Gastroesophageal sphincter (tissue), 4 donors: ENCODE results near the gene SNX9. TPM values are rescaled to one million over a fixed set of nuclear protein-coding genes. Genes with fewer than 3 reads are reported as not detected.

Experiments
- ATAC-seq: fragments of 150-250 bp; one replicate; pipeline ENCODE4 v1.9.1; 2016; ENCODE audit warnings: mild to moderate bottlenecking, moderate library complexity
- H3K27ac ChIP-seq, 4 donors: fragments of 200-600 bp; sonication (generic) in 3 of 4; 1 replicate in 3 of 4; 2 replicates in 1 of 4; pipeline ENCODE4 v1.5.1; 2016 to 2019
- H3K27me3 ChIP-seq: fragments of 200-600 bp; sonication (generic); one replicate; pipeline ENCODE4 v1.5.1; 2019
- H3K36me3 ChIP-seq, 2 donors: fragments of 200-600 bp; sonication (generic); one replicate each; pipeline ENCODE4 v1.5.1; 2019; ENCODE audit warnings: control low read depth in 1 of 2
- H3K4me1 ChIP-seq, 3 donors: fragments of 200-600 bp; sonication (generic); 1 replicate in 2 of 3; 2 replicates in 1 of 3; pipeline ENCODE4 v1.5.1; 2016 to 2019; ENCODE audit warnings: control low read depth in 2 of 3
- H3K4me3 ChIP-seq, 2 donors: fragments of 200-600 bp; sonication (generic); one replicate each; pipeline ENCODE4 v1.5.1; 2019; ENCODE audit warnings: mild to moderate bottlenecking in 1 of 2, moderate library complexity in 1 of 2
- H3K9me3 ChIP-seq, 3 donors: fragments of 200-600 bp; sonication (generic); one replicate each; pipeline ENCODE4 v1.5.1; 2017 to 2019; ENCODE audit warnings: control low read depth in 2 of 3
- EP300 ChIP-seq: sonication (generic); formaldehyde crosslinking; IDR thresholded peaks from one replicate; pipeline ENCODE4 v1.6.1; 2017; ENCODE audit warnings: antibody characterized with exemption, mild to moderate bottlenecking
- POLR2A ChIP-seq, 2 donors: fragments of 450-650 bp; IDR thresholded peaks; one replicate each; pipeline ENCODE4 v1.6.1; 2017; ENCODE audit warnings: antibody characterized with exemption in 2 of 2, mild to moderate bottlenecking in 2 of 2, moderate library complexity in 1 of 2
- POLR2AphosphoS5 ChIP-seq: sonication (generic); formaldehyde crosslinking; IDR thresholded peaks from one replicate; pipeline ENCODE4 v1.6.1; 2017; ENCODE audit warnings: antibody characterized with exemption
- WGBS, 2 donors: methylation state at CpG; one replicate each; pipeline ENCODE4 v1.1.5; 2018; ENCODE audit warnings: low coverage in 1 of 2; 5-methylcytosine and 5-hydroxymethylcytosine counted together
- total RNA-seq, 4 donors: library from RNA; depleted of rRNA; stranded (reverse); fragments of >200 nt; gene quantifications; one replicate each; pipeline ENCODE4 v1.1.0, GENCODE V29; 2016
- TF ChIP-seq, protein P1 (sequence below), 4 experiments: fragments of 200-600 bp in 2 of 4; fragments of 450-650 bp in 2 of 4; sonication (generic) in 1 of 4; IDR thresholded peaks; one replicate each; pipeline ENCODE4 v1.5.1; 2017 to 2019; ENCODE audit warnings: antibody characterized with exemption in 4 of 4, mild to moderate bottlenecking in 2 of 4, moderate library complexity in 2 of 4

SNX9 gene
- total RNA-seq, 4 donors from 2014 or later: 68.3 to 101 (median 85.0) TPM

DNA sequence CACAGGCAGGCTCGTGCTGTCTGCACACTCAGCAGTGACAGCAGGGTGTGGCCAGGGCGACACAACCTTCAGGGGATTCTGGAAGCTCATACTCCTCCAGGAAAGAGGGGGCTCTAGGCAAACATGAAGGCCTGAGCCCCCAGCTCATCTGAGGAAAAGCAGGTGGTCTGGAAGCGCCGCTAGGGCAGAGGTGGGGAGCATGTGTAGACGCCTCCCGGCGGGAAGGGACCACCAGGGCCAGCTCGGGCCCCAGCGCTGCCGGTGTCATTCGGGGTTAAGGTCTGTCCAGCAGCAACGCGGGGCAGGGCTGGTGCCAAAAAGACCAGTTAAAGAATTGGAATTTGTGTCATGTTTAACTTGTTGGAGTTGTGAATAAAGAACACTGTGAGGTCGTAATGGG is 119.3 kb downstream of the SNX9 start:
- Histone ChIP-seq H3K4me1 (no peaks in the 10 kb centered on the region), H3K4me3 (no peak overlapping the region), H3K9me3 (no peaks in the 10 kb centered on the region), H3K27me3 (no peaks in the 10 kb centered on the region), H3K27ac (no peak overlapping the region), H3K36me3 (peaks cover 3 to 94% of the 10 kb centered on the region in 2 donors)
- ATAC-seq: no peak
- WGBS, 2 donors: 45 to 84% methylated on average over 1 to 13 of the region's 14 CpGs
- TF ChIP-seq, protein P1, sequence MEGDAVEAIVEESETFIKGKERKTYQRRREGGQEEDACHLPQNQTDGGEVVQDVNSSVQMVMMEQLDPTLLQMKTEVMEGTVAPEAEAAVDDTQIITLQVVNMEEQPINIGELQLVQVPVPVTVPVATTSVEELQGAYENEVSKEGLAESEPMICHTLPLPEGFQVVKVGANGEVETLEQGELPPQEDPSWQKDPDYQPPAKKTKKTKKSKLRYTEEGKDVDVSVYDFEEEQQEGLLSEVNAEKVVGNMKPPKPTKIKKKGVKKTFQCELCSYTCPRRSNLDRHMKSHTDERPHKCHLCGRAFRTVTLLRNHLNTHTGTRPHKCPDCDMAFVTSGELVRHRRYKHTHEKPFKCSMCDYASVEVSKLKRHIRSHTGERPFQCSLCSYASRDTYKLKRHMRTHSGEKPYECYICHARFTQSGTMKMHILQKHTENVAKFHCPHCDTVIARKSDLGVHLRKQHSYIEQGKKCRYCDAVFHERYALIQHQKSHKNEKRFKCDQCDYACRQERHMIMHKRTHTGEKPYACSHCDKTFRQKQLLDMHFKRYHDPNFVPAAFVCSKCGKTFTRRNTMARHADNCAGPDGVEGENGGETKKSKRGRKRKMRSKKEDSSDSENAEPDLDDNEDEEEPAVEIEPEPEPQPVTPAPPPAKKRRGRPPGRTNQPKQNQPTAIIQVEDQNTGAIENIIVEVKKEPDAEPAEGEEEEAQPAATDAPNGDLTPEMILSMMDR (IDR thresholded peaks at IDR 0.05): no peak

DNA sequence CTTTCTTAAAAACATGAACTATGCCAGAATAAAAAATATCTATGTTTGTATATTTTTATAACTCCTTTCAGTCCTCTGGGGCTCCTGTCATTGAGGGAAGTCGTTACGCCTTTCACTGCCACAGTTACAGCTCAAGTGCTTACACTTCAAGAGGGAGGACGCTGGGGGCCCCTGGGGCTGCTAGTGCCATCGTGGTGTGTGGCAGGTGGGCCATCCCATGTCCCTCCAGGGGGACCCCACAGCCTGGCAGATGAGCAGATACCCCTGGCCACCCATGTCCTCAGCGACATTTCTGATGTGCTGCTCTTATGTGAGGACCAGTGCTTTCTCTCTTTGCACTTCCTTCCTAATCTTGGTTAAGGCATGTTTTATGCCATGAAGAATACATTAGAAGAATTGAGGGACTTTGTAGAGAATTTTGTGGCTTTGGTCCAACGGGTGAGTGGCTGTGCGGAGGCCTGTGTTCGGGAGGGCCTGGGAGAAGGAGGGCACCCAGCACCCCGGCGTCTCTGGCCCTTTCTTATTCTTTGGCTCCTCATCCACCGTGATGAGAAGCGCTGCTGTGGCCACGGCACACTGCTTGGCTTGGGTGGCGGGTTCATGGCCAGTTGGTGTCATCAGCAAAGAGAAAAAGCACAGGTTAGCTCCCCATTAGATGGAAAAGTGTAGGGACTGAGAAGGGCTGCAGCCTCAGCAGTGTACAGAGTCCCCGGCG is 120.4 kb downstream of the SNX9 start:
- Histone ChIP-seq H3K27ac (no peak overlapping the region), H3K27me3 (no peaks in the 10 kb centered on the region), H3K4me3 (no peak overlapping the region), H3K36me3 (peaks cover 3 to 84% of the 10 kb centered on the region in 2 donors), H3K9me3 (no peaks in the 10 kb centered on the region), H3K4me1 (no peaks in the 10 kb centered on the region)
- TF ChIP-seq EP300 (no peak), POLR2AphosphoS5 (no peak)
- TF ChIP-seq, protein P1 (IDR thresholded peaks at IDR 0.05): no peak
- ATAC-seq: no peak
- WGBS, 2 donors: 81 to 88% methylated on average over 4 to 9 of the region's 16 CpGs

DNA sequence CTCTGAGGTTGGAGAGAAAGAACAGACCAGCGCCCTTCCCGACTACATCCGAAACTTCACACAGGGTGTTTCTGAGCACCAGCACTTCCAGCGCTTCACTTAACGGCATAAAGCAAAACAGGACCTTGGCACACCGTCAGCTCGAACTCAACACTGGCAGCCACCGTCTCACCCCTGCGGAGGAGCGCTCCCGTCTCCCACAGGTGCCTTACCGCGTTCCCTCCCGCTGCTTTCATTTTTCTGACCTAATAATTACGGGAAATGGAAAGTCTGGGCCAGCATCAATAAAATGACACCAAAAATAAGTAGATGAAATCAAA is 120.9 kb downstream of the SNX9 start:
- 84 to 93% methylated on average over 10 of the region's 15 CpGs for WGBS, 2 donors
- no peaks in the 10 kb centered on the region for H3K4me1 ChIP-seq
- TF ChIP-seq POLR2A (IDR thresholded peaks at IDR 0.05) (no peak), POLR2AphosphoS5 (no peak), EP300 (no peak)
- TF ChIP-seq, protein P1 (IDR thresholded peaks at IDR 0.05): no peak
- ATAC-seq: no peak
- H3K9me3 ChIP-seq: no peaks in the 10 kb centered on the region
- no peak overlapping the region for H3K27ac ChIP-seq
- no peak overlapping the region for H3K4me3 ChIP-seq
- no peaks in the 10 kb centered on the region for H3K27me3 ChIP-seq
- peaks cover 0 to 79% of the 10 kb centered on the region in 2 donors for H3K36me3 ChIP-seq

DNA sequence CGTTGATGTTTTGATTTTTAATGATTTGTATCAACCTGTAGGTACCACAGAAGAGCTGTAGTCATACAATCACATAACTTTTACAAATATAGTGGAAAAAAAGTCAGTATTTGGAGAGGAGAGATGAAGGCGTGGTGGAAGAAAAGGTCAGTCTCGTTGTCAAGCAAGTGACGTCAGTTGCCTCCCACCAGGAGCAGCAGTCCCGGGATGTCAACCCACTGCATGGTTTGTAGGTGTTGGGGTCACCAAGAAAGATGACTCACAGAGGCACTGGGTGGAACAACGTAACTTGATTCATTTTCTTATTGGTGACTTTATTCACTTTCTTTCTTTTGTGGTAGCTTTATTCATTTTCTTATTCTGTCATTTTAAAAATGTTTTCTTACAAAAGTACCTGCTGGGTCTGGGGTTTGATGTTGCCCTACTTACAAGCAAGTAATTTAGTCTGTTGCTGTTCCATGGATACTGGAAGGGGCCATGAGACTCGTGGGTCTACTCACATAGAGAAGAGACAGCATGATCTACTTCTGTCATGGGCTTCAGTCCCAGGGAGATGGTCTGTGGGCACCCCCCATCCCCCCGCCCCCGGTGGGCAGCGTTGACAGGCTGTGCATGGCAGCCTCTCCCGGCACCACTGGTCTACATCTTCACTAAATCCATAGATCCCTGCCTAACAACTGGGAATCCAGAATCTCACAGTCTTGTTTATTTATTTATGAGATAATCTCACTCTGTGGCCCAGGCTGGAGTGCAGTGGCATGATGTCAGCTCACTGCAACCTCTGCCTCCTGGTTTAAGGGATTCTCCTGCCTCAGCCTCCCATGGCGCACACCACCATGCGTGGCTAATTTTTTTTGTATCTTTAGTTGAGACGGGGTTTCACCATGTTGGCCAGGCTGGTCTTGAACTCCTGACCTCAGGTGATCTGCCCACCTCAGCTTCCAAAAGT is 122.2 kb downstream of the SNX9 start:
- H3K27me3 ChIP-seq: no peaks in the 10 kb centered on the region
- H3K4me3 ChIP-seq: no peak overlapping the region
- ATAC-seq: peak; percentile 30
- H3K27ac ChIP-seq: no peak overlapping the region
- peaks cover 0 to 65% of the 10 kb centered on the region in 2 donors for H3K36me3 ChIP-seq
- H3K9me3 ChIP-seq: peaks cover 0 to 11% (median 0%) of the 10 kb centered on the region in 3 donors
- TF ChIP-seq EP300 (no peak), POLR2A (IDR thresholded peaks at IDR 0.05) (no peak), POLR2AphosphoS5 (no peak)
- TF ChIP-seq, protein P1 (IDR thresholded peaks at IDR 0.05): no peak
- 80 to 90% methylated on average over 6 to 13 of the region's 14 CpGs for WGBS, 2 donors
- no peaks in the 10 kb centered on the region for H3K4me1 ChIP-seq
